HCT116 (cell line): ENCODE results near the gene KIAA0825.

Source experiments
- CTCF ChIP-seq, 3 experiments: fragments of 200-600 bp in 1 of 3; sonication (generic) in 1 of 3; IDR thresholded peaks in 2 of 3; conservative IDR thresholded peaks in 1 of 3; 2 replicates each; pipeline ENCODE4 v1.5.1; 2012 to 2017; ENCODE audit warnings: low read depth in 2 of 3, low read length in 2 of 3, antibody characterized with exemption in 1 of 3, borderline replicate concordance in 1 of 3, control low read depth in 1 of 3, mild to moderate bottlenecking in 1 of 3, mixed read lengths in 1 of 3, mixed run types in 1 of 3, moderate library complexity in 1 of 3; ENCODE audit not compliant: insufficient read depth in 1 of 3
- ELF1 ChIP-seq: IDR thresholded peaks from 2 replicates; pipeline ENCODE4 v1.6.1; 2012; ENCODE audit warnings: low read depth, borderline replicate concordance
- EZH2 ChIP-seq: fragments of 200-600 bp; sonication (generic); IDR thresholded peaks from 2 replicates; pipeline ENCODE4 v1.6.1; 2017; ENCODE audit warnings: antibody characterized with exemption, mixed run types
- MAX ChIP-seq: IDR thresholded peaks from 2 replicates; pipeline ENCODE4 v1.6.1; 2012
- POLR2A ChIP-seq: IDR thresholded peaks from 2 replicates; pipeline ENCODE4 v1.7.0; 2011; ENCODE audit warnings: borderline replicate concordance; ENCODE audit not compliant: insufficient read depth, insufficient read length; ENCODE audit errors: extremely low read depth
- POLR2AphosphoS5 ChIP-seq: IDR thresholded peaks from 2 replicates; pipeline ENCODE4 v1.6.1; 2011; ENCODE audit warnings: mild to moderate bottlenecking, low read depth, low read length, moderate library complexity
- RAD21 ChIP-seq: IDR thresholded peaks from 2 replicates; pipeline ENCODE4 v1.6.1; 2012; ENCODE audit warnings: low read depth, mild to moderate bottlenecking
- REST ChIP-seq: IDR thresholded peaks from 2 replicates; pipeline ENCODE4 v1.6.1; 2012; ENCODE audit warnings: low read depth
- SRF ChIP-seq: IDR thresholded peaks from 2 replicates; pipeline ENCODE4 v1.6.1; 2012; ENCODE audit warnings: low read depth
- TCF7L2 ChIP-seq: IDR thresholded peaks from 2 replicates; pipeline ENCODE4 v1.7.0; 2011; ENCODE audit warnings: borderline replicate concordance, inconsistent platforms; ENCODE audit not compliant: insufficient read depth, insufficient read length; ENCODE audit errors: extremely low read depth
- YY1 ChIP-seq: IDR thresholded peaks from 2 replicates; pipeline ENCODE4 v1.6.1; 2011; ENCODE audit warnings: low read length, low read depth, moderate library complexity, mild to moderate bottlenecking; ENCODE audit not compliant: insufficient replicate concordance; ENCODE audit errors: extremely low read depth
- ZFX ChIP-seq: fragments of 450-650 bp; IDR thresholded peaks from 2 replicates; pipeline ENCODE4 v1.6.1; 2017
- TF ChIP-seq, protein P1 (sequence below): IDR thresholded peaks from 2 replicates; pipeline ENCODE4 v1.6.1; 2012

DNA sequence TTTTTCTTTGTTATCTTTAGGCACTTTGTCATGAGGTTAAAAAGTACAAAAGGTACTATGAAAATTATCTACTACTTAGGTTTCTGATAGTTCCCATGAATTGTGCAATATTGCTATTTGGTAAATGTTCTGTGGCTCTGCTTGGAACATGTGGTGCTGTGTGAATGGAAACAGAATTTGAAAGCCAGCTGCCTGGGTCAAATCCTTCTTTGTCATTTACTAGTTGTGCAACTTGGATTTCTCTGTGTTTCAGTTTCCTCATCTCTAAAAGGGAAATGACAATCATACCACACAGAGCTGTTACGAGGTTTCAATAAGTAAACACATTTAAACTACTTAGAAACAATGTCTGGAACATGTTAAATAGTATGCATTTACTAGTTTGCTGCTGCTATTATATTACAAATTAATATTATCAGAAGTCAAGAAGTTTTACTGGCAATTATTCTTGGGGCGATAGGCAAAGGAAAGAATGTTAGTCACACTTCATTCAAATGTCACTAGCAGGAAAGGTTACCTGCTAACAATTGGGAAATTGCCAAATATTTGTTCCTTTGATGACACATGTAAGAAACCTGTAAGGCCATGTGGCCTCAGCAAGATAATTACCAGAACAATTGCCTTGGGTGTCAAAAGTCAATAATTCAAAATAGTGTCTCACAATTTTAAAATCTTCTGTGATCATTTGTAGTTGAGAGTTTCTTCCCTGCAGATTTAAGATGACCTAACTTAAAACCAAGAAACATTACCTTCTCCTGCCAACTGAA, 184.8 kb downstream of the KIAA0825 start:
- TF ChIP-seq CTCF (IDR thresholded peaks at IDR 0.05 in 2 of 3, conservative IDR thresholded peaks at IDR 0.05 in 1 of 3; ENCODE audit: borderline replicate concordance in 1 of 3, insufficient read depth in 1 of 3, low read depth in 2 of 3, low read length in 2 of 3) (no peak), POLR2A (no peak), RAD21 (0 out of 2 replicates have a peak, but pooled peaks have one; percentile 2), SRF (peak; percentile 35; the same call in 1 of the 2 replicates), MAX (peak; percentile 80), TCF7L2 (peak; percentile 70), YY1 (no peak), ELF1 (no peak), REST (no peak), EZH2 (no peak), POLR2AphosphoS5 (0 out of 2 replicates have a peak, but pooled peaks have one; percentile 37), ZFX (no peak)
- TF ChIP-seq, protein P1, sequence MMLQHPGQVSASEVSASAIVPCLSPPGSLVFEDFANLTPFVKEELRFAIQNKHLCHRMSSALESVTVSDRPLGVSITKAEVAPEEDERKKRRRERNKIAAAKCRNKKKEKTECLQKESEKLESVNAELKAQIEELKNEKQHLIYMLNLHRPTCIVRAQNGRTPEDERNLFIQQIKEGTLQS, result no peak
